GM12892 (cell line): Measurements from ENCODE around the gene SORCS2.

Experiments
- POLR2A ChIP-seq: IDR thresholded peaks from 2 replicates; pipeline ENCODE4 v1.6.1; 2011; ENCODE audit warnings: low read depth, low read length, control low read depth
- POLR2AphosphoS5 ChIP-seq: IDR thresholded peaks from 2 replicates; pipeline ENCODE4 v1.6.1; 2011; ENCODE audit warnings: low read depth, low read length, control low read depth

GRCh38 chr4:7649741-7650531, 457.6 kb downstream of the SORCS2 start:
- TF ChIP-seq POLR2AphosphoS5 (no peak), POLR2A (no peak)
